Ascending aorta (tissue), 2 donors: ENCODE measurements around the gene CRKL. TPM values are rescaled to one million over a fixed set of nuclear protein-coding genes. Genes with fewer than 3 reads are reported as not detected.

ENCODE experiments used
- DNase-seq, 2 donors: peaks; one replicate each; pipeline ENCODE4 v3.0.0-alpha.2; 2019; ENCODE audit warnings: low spot score in 2 of 2
- H3K27ac ChIP-seq, 2 donors: fragments of 200-600 bp; sonication (generic); one replicate each; pipeline ENCODE4 v1.5.1; 2016 to 2017; ENCODE audit warnings: mild to moderate bottlenecking in 1 of 2
- H3K27me3 ChIP-seq: fragments of 200-600 bp; sonication (generic); one replicate; pipeline ENCODE4 v1.5.1; 2017
- H3K36me3 ChIP-seq, 2 donors: fragments of 200-600 bp; sonication (generic); one replicate each; pipeline ENCODE4 v1.5.1; 2016
- H3K4me1 ChIP-seq, 2 donors: fragments of 200-600 bp; sonication (generic); one replicate each; pipeline ENCODE4 v1.5.1; 2016 to 2017; ENCODE audit warnings: mild to moderate bottlenecking in 1 of 2
- H3K4me3 ChIP-seq, 2 donors: fragments of 200-600 bp; sonication (generic); one replicate each; pipeline ENCODE4 v1.5.1; 2016 to 2017; ENCODE audit warnings: mild to moderate bottlenecking in 1 of 2
- H3K9me3 ChIP-seq, 2 donors: fragments of 200-600 bp; sonication (generic); one replicate each; pipeline ENCODE4 v1.5.1; 2016
- CTCF ChIP-seq, 3 experiments: fragments of 200-600 bp in 2 of 3; fragments of 450-650 bp in 1 of 3; sonication (generic) in 2 of 3; IDR thresholded peaks; one replicate each; pipeline ENCODE4 v1.5.1; 2016 to 2019; ENCODE audit warnings: antibody characterized with exemption in 3 of 3, mild to moderate bottlenecking in 1 of 3, moderate library complexity in 1 of 3
- intact Hi-C: fragments of 100-400 bp; cut with DNase I; formaldehyde crosslinking; loops from one replicate; pipeline ENCODE4 v1.15.1; 2023
- total RNA-seq: library from RNA; depleted of rRNA; stranded (reverse); fragments of >200 nt; gene quantifications from one replicate; pipeline ENCODE4 v1.1.0, GENCODE V29; 2016

Gene CRKL
- total RNA-seq, 1 donor from 2014 or later = 21.2 TPM

- Histone ChIP-seq H3K36me3 (no peaks in the 10 kb centered on the region), H3K27ac (no peak overlapping the region), H3K27me3 (peaks cover 12% of the 10 kb centered on the region), H3K9me3 (no peaks in the 10 kb centered on the region), H3K4me1 (peaks cover 0 to 3% of the 10 kb centered on the region in 2 donors), H3K4me3 (no peak overlapping the region)
- intact Hi-C loops = loop anchor here (10.0 kb wide), 1 partner anchor 109 kb away; no protein-coding TSS in a partner anchor
- DNase-seq = no peak
- no peak for TF ChIP-seq CTCF (IDR thresholded peaks at IDR 0.05)
Observed at GRCh38 chr22:20965888-20966855, 49.0 kb downstream of the CRKL start.

GRCh38 chr22:20966883-20967696 is 49.9 kb downstream of the CRKL start, which contains the start of gene AIFM3:
AIFM3 (plus strand) TSS chr22:20967255; CDS start chr22:20967945, 690 bp downstream.
- Histone ChIP-seq H3K9me3 (no peaks in the 10 kb centered on the region), H3K36me3 (no peaks in the 10 kb centered on the region), H3K27ac (no peak within 1 kb of the TSS), H3K4me1 (peaks cover 0 to 3% of the 10 kb centered on the region in 2 donors), H3K27me3 (peaks cover 12% of the 10 kb centered on the region), H3K4me3 (no peak within 1 kb of the TSS)
- TF ChIP-seq CTCF (IDR thresholded peaks at IDR 0.05) = no peak
- intact Hi-C loops = loop anchor here (10.0 kb wide), 1 partner anchor 108 kb away; no protein-coding TSS in a partner anchor
- DNase-seq = no peak

- Histone ChIP-seq H3K9me3 (no peaks in the 10 kb centered on the region), H3K27me3 (peaks cover 12% of the 10 kb centered on the region), H3K4me1 (peaks cover 0 to 3% of the 10 kb centered on the region in 2 donors), H3K4me3 (no peak overlapping the region), H3K36me3 (no peaks in the 10 kb centered on the region), H3K27ac (no peak overlapping the region)
- no peak for DNase-seq
- intact Hi-C loops = loop anchor here (10.0 kb wide), 1 partner anchor 107 kb away; no protein-coding TSS in a partner anchor
- TF ChIP-seq CTCF (IDR thresholded peaks at IDR 0.05) = no peak
Observed at GRCh38 chr22:20967697-20968211, 50.5 kb downstream of the CRKL start.

GRCh38 chr22:20968281-20968977 is 51.2 kb downstream of the CRKL start:
- no peak for DNase-seq
- Histone ChIP-seq H3K36me3 (no peaks in the 10 kb centered on the region), H3K27ac (no peak overlapping the region), H3K9me3 (no peaks in the 10 kb centered on the region), H3K4me3 (no peak overlapping the region), H3K27me3 (peaks cover 12% of the 10 kb centered on the region), H3K4me1 (peaks cover 0 to 3% of the 10 kb centered on the region in 2 donors)
- TF ChIP-seq CTCF (IDR thresholded peaks at IDR 0.05) = no peak
- intact Hi-C loops = loop anchor here (10.0 kb wide), 1 partner anchor 106 kb away; no protein-coding TSS in a partner anchor
